ENCODE measurements around the gene LCE5A. TPM values are rescaled to one million over a fixed set of nuclear protein-coding genes. Genes with fewer than 3 reads are reported as not detected.
"Not testable (repeated sequence)": the region's sequence is repeated elsewhere in the genome, so short reads cannot be mapped to it uniquely, and the experiment has no call there.

Gene LCE5A
- total RNA-seq, 1 donor from 2014 or later = not detected

DNA sequence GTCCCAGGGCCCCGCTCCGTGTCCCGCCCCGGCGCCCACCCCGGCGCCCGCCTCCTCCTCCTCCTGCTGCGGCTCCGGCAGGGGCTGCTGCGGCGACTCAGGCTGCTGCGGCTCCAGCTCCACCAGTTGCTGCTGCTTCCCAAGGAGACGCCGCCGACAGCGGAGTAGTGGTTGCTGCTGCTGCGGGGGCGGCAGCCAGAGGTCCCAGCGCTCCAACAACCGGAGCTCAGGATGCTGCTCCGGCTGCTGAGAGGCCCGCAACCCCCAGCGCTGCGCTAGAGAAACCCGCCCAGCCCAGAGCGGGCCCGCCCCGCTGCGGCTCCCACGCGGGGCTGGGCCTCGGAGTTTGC, 4.8 kb downstream of the LCE5A start:
- DNase-seq (ENCODE audit: low read depth) = peak; percentile 50

DNA sequence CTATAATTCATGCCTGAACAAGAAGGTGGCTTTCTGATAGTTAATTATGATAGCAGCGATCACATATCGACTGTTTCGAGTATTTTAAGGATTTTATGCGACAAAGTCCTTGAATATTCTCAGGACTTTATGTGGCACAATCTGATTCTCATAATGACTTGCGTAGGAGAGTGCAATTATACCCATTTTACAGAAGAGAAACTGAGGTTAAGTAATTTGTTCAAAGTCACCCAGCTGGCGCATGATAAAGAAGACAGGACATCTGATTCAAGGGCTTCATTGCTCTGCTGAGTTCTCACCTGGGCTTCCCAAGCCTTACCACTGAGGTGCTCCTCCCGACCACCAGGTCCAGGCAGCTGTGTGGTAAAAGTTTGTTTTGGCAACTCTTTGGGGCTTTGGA, 5.5 kb downstream of the LCE5A start:
- DNase-seq (ENCODE audit: low read depth) = no peak

DNA sequence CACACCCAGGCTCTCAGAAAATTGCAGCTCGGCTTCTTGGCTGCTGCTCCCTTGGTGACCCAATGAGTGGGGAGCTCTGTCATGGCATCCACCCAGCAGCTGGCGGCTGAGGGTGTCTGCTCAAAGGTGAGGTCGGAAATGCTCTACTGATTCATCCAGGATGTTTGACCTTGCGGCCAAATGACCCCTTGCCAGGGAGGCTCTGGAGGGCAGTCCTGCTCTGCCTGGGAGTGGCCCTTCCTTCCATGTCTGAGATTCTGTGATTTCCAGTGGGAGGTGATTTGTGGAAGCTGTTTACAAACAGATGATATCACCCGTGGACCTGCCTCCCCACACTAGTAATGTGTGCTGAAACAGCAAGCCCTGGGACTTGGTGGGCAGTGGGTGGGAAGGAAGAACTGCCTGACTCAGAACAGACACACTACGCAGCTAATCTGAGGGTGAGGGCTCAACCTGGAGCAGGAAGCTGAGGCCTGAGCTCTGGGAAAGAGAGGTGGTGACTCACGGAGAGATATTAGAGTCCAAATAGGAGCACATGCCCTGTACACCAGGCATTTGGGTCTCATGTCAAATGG, 6.7 kb downstream of the LCE5A start:
- peak; percentile 6 for DNase-seq (ENCODE audit: low read depth)

DNA sequence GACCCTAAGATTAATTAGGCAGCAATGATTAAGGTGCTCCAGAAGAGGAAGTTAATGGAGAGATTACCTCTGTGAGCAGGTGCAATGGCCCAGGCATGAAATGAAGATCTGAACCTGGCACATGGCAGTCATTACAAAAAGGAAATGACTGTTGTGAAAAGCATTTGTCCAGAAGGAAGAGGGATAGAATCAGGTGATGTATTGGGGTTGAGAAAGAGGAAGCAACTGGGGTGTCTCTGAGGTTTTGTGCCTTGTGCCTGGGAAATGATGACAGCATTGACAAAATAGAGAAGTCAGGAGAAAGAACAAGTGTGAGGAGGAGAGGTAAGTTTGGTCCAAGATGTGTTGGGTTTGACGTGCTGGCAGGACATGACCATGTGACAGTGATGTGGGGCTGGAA, 9.2 kb downstream of the LCE5A start:
- no peak for DNase-seq (ENCODE audit: low read depth)

DNA sequence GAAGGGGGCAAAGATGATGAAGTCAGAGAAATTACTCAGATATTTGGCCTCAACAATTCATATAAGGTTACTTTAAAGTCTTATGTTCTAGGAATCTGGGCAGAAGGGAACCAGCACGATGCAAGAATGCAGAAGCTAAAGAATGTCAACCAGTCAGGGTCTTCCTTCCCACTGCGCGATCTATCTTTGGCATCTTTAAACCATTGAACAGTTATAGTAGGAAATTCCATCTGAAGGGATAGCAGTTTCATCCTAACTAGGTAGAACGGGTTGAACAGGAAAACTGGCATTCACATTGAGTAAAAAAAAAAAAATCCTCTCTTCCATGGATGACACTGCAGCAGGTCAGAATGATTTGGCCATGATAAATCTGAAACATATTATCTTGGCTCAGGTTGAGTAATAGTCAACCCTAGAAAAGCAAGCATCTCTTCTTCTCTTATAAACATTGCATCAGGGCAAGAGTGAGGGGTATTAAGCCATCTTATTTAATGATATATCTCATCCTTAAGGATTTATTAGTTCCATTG, 10.0 kb downstream of the LCE5A start:
- DNase-seq (ENCODE audit: low read depth) = no peak

DNA sequence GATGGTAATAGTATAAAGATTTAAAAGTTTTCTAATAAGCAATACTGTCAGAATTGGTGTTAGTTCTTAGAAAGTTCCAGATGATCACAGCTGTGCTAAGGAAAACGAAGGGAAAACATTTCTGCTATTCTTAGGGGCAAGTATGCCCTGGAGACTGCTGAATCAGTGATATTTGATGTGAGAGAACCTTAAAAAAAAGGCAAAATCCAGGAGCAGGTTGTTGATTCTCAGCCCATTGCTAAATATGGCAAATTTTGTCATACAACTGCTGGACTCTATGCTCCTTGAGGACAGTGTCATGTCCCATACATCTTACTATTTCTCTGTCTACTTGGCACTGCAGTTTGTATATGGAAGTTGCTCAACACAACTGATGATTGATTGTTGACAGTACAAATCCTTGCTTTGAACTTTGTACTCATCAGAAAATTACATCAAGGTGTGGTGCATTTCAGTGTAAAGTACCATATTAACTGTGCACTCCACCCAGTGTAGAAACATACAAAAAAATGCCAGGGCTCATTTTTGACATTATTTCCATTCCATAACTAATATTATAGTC, 14.6 kb downstream of the LCE5A start:
- DNase-seq (ENCODE audit: low read depth) = no peak

DNA sequence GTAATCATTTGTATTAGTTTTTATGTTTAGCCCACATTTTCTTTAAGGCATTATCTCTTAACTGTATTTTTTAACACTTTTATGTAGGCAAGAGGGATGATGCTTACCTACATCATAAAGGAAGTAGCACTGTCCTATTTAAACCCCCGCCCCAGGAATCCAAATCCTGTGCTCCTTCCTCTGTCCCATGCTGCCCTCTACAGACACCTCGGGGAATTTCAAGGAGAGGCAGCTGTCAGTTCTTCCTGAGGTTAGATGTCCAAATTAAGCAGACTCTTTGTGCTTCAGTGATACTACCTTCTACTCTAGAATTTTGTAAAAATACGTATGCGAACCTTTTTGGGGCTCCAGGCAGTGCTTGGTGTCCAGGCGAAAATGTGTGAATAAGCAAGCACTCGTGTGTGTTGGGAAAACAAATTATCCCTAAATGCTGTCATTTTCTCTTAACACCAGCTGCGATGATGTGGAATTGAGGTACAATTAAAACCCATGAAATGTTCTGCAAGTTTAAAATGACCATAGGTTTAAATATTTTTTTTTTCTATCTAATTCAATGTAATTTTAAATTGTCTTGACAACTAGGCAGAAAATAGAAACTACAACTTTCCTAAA, 22.8 kb downstream of the LCE5A start:
- peak; percentile 73 for DNase-seq (ENCODE audit: low read depth)

DNA sequence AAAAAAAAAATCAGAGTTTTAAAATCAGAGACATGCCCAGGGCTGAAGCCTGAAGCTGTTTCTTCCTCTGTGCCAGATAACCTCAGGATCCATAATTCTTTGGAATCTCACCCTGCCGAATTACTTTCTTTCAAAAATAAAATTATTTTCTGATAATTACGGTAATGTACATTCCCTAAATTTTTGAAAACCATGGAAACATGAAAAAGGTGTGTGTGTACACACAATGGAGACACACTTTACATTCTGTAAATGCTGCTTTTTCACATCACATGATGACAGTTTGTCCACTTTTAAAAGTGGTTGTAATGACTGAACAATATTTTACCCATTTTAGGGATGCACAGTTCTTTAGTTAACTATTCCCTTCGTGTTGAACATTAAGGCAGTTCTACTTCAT, 25.2 kb downstream of the LCE5A start:
- no peak for DNase-seq (ENCODE audit: low read depth)

DNA sequence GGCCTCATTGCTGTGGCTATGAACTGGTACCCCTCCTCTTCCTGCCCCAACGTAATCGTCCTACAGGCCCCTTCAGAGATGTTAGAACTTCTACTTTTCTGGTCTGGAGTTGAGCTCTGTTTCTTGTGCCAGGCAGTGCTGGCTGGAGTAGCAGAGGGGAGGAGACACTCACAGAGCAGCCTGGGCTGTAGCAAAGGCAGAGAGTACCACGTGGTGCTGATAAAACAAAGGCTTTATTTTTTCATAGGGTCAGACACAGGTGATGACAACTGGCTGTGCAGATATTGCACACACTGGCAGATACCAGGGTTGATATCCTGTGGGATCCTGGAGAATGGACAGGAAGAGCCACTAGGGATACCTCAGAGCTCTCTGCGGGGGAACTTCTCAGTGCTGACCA, 26.9 kb downstream of the LCE5A start:
- no peak for DNase-seq (ENCODE audit: low read depth)

DNA sequence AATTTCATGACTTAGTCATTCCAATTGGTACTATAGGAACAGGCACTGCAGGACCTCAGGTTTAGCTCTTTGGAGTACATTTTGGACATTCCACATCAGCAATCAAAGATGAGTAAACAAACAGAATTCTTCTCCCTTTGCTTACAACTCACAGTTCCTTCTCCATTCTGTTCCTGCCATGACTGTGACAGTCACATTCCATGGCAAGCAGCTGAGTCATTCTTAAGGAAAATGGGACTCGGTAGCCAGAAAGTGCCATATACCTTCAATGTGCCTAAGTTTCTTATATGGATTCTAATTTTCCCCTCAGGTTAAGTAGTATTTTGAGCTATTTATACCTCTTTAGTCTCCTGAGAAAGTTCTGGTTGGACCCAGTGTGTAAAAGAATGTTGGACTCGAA, 29.3 kb downstream of the LCE5A start:
- DNase-seq (ENCODE audit: low read depth) = no peak

DNA sequence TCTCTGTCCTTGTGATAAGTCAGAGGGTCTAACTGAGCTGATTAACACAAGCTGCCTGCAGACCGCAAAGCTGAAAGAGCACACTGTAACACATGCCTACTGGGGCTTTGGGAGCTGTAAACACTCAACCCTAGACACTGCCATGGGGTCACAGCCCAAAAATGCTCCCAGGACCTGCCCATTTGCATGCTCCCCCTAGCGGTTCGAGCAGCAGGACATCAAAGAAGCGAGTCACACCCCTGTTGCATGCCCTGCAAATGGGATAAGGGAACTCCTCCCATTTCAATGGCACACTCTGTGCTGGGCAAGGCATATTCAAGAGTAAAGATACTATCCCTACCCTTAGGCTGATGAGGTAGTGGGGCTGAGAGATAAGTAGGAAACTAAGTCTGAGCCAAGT, 33.2 kb downstream of the LCE5A start:
- DNase-seq (ENCODE audit: low read depth) = peak; percentile 5

DNA sequence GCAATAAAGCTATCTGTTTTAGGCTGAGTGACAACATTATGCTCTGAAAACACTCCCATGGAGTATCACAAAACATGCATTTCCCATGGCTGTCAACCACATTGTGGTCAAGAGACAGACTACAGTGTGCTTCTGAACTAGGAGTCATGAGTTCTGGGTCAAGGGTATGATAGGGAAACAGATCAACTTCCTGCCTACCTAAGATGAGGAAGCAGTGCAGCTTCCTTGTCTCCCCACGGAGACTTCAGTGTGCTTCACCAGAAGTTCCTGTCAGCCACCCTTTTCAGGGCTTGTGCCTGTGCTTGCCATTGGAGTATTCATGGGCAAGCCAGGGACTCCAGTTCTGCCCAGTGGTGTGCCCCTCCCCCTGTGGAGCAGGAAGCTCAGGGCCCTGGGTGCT, 36.1 kb downstream of the LCE5A start:
- DNase-seq (ENCODE audit: low read depth) = no peak

DNA sequence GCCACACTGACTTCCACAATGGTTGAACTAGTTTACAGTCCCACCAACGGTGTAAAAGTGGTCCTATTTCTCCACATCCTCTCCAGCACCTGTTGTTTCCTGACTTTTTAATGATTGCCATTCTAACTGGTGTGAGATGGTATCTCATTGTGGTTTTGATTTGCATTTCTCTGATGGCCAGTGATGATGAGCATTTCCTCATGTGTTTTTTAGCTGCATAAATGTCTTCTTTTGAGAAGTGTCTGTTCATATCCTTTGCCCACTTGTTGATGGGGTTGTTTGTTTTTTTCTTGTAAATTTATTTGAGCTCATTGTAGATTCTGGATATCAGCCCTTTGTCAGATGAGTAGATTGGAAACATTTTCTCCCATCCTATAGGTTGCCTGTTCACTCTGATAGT, 37.8 kb downstream of the LCE5A start:
- DNase-seq (ENCODE audit: low read depth) = not testable (repeated sequence)

Other genes with a start within 250 kb of the LCE5A start
- 0.13 and 0.21 TPM in 2 replicates for gene FLG, start 185.6 kb upstream of the LCE5A start, total RNA-seq
- gene FLG2, start 150.8 kb upstream of the LCE5A start, total RNA-seq = not detected in 2 replicates
- gene CRNN, start 96.5 kb upstream of the LCE5A start, total RNA-seq = not detected in 2 replicates
- gene CRCT1, start 3.7 kb downstream of the LCE5A start, total RNA-seq = not detected in 2 replicates
- not detected in 2 replicates for gene LCE3E, start 56.0 kb downstream of the LCE5A start, total RNA-seq
- gene LCE3D, start 69.7 kb downstream of the LCE5A start, total RNA-seq = not detected in 2 replicates
- gene LCE3C, start 89.4 kb downstream of the LCE5A start, total RNA-seq = not detected in 2 replicates
- gene LCE3B, start 103.0 kb downstream of the LCE5A start, total RNA-seq = not detected in 2 replicates
- gene LCE3A, start 112.3 kb downstream of the LCE5A start, total RNA-seq = not detected in 2 replicates
- gene LCE2D, start 152.6 kb downstream of the LCE5A start, total RNA-seq = not detected in 2 replicates
- gene LCE2C, start 164.5 kb downstream of the LCE5A start, total RNA-seq = not detected in 2 replicates
- not detected in 2 replicates for gene LCE2B, start 175.3 kb downstream of the LCE5A start, total RNA-seq
- not detected in 2 replicates for gene LCE2A, start 187.5 kb downstream of the LCE5A start, total RNA-seq
- not detected in 2 replicates for gene LCE4A, start 197.4 kb downstream of the LCE5A start, total RNA-seq
- not detected in 2 replicates for gene KPRP, start 247.2 kb downstream of the LCE5A start, total RNA-seq

All from myocyte (in vitro differentiated cells).